Hepatocyte (in vitro differentiated cells): ENCODE measurements around the gene DENND4C.

ENCODE experiments used
- EZH2phosphoT487 ChIP-seq: fragments of 200-600 bp; sonication (generic); IDR thresholded peaks from one replicate; pipeline ENCODE4 v1.6.1; 2018; ENCODE audit warnings: antibody characterized with exemption, mild to moderate bottlenecking, low read depth, moderate library complexity; ENCODE audit not compliant: unreplicated experiment, severe bottlenecking
- TF ChIP-seq, protein P1 (sequence below): fragments of 200-600 bp; sonication (generic); IDR thresholded peaks from 2 replicates; pipeline ENCODE4 v1.5.1; 2016; ENCODE audit warnings: antibody characterized with exemption, mild to moderate bottlenecking; ENCODE audit not compliant: poor library complexity

DNA sequence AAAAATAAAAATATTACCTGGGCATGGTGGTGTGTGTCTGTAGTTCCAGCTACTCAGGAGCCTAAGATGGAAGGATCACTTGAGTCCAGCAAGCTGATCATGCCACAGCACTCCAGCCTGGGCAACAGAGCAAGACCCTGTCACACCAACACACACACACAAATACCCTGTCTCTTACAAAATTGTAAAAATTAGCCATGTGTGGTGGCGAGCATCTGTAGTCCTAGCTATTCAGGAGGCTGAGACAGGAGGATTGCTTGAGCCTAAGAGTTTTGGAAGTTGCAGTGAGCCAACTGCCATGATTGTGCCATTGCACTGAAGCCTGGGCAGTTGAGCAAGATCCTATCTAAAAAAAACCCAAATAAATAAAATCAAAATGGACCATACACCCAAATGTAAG, 32.1 kb upstream of the DENND4C start:
- TF ChIP-seq, protein P1, sequence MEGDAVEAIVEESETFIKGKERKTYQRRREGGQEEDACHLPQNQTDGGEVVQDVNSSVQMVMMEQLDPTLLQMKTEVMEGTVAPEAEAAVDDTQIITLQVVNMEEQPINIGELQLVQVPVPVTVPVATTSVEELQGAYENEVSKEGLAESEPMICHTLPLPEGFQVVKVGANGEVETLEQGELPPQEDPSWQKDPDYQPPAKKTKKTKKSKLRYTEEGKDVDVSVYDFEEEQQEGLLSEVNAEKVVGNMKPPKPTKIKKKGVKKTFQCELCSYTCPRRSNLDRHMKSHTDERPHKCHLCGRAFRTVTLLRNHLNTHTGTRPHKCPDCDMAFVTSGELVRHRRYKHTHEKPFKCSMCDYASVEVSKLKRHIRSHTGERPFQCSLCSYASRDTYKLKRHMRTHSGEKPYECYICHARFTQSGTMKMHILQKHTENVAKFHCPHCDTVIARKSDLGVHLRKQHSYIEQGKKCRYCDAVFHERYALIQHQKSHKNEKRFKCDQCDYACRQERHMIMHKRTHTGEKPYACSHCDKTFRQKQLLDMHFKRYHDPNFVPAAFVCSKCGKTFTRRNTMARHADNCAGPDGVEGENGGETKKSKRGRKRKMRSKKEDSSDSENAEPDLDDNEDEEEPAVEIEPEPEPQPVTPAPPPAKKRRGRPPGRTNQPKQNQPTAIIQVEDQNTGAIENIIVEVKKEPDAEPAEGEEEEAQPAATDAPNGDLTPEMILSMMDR, result no peak
- TF ChIP-seq EZH2phosphoT487, result no peak
